GM12875 (cell line): ENCODE data around the gene RNF157.

ENCODE experiments used
- H3K4me3 ChIP-seq: one replicate; pipeline ENCODE4 v1.5.1; 2011; ENCODE audit warnings: low read depth, low read length, control low read depth
- CTCF ChIP-seq: IDR thresholded peaks from 2 replicates; pipeline ENCODE4 v1.5.1; 2011; ENCODE audit warnings: low read depth, mild to moderate bottlenecking, control low read depth, inconsistent platforms, low read length, moderate library complexity, borderline replicate concordance; ENCODE audit not compliant: insufficient read depth

The RNF157 gene

GRCh38 chr17:76154292-76154691 is 86.0 kb downstream of the RNF157 start:
- no peak for TF ChIP-seq CTCF
- no peak overlapping the region for H3K4me3 ChIP-seq

GRCh38 chr17:76153640-76154039 is 86.7 kb downstream of the RNF157 start:
- no peak for TF ChIP-seq CTCF
- no peak overlapping the region for H3K4me3 ChIP-seq

GRCh38 chr17:76153202-76153601 is 87.1 kb downstream of the RNF157 start:
- TF ChIP-seq CTCF: no peak
- H3K4me3 ChIP-seq: no peak overlapping the region

- no peak overlapping the region for H3K4me3 ChIP-seq
- no peak for TF ChIP-seq CTCF
Observed at GRCh38 chr17:76152591-76152990, 87.7 kb downstream of the RNF157 start.

GRCh38 chr17:76151896-76152454 is 88.3 kb downstream of the RNF157 start:
- TF ChIP-seq CTCF: no peak
- no peak overlapping the region for H3K4me3 ChIP-seq

GRCh38 chr17:76150712-76151622 is 89.3 kb downstream of the RNF157 start:
- TF ChIP-seq CTCF: no peak
- H3K4me3 ChIP-seq: no peak overlapping the region

- TF ChIP-seq CTCF: no peak
- no peak overlapping the region for H3K4me3 ChIP-seq
Observed at GRCh38 chr17:76149214-76149613, 91.1 kb downstream of the RNF157 start.
